Stimulated activated CD8-positive, alpha-beta memory T cell treated with anti-CD3 and anti-CD28 coated beads, Interleukin-7, amount 100 ng/mL, for 48 hours (primary cell): Measurements from ENCODE around the gene DIO1.
"Not testable (repeated sequence)": the region's sequence is repeated elsewhere in the genome, so short reads cannot be mapped to it uniquely, and the experiment has no call there.

Experiments used
- DNase-seq, 2 donors: peaks; one replicate each; pipeline ENCODE4 v3.0.0-alpha.2; 2020; ENCODE audit warnings: low read depth in 1 of 2; ENCODE audit errors: extremely low read depth in 1 of 2

DIO1 gene

GRCh38 chr1:53893999-53894636, at the start of gene DIO1:
DIO1 (plus strand) TSS chr1:53894187; CDS start chr1:53894211, 24 bp downstream.
- no peak for DNase-seq

GRCh38 chr1:53847980-53848379, 46.0 kb upstream of the DIO1 start:
- DNase-seq = no peak

GRCh38 chr1:53850082-53850673, 43.8 kb upstream of the DIO1 start:
- no peak for DNase-seq

- no peak for DNase-seq
Observed at GRCh38 chr1:53851571-53852285, 42.3 kb upstream of the DIO1 start.

- peak in 1 of 2 donors; percentile 19 for DNase-seq
Observed at GRCh38 chr1:53860967-53861411, 33.0 kb upstream of the DIO1 start.

- DNase-seq = no peak
Observed at GRCh38 chr1:53862507-53862906, 31.5 kb upstream of the DIO1 start.

- DNase-seq = no peak
Observed at GRCh38 chr1:53868565-53868964, 25.4 kb upstream of the DIO1 start.

- no peak for DNase-seq
Observed at GRCh38 chr1:53869454-53870117, 24.4 kb upstream of the DIO1 start.

GRCh38 chr1:53871221-53871620, 22.8 kb upstream of the DIO1 start:
- DNase-seq = no peak

GRCh38 chr1:53871773-53872484, 22.1 kb upstream of the DIO1 start:
- no peak for DNase-seq

GRCh38 chr1:53875150-53875549, 18.8 kb upstream of the DIO1 start:
- DNase-seq = not testable (repeated sequence)

- no peak for DNase-seq
Observed at GRCh38 chr1:53878492-53879105, 15.4 kb upstream of the DIO1 start.

GRCh38 chr1:53881853-53882252, 12.1 kb upstream of the DIO1 start:
- DNase-seq = not testable (repeated sequence)

GRCh38 chr1:53883600-53883999, 10.4 kb upstream of the DIO1 start:
- not testable (repeated sequence) for DNase-seq

- DNase-seq = no peak
Observed at GRCh38 chr1:53888681-53889080, 5.3 kb upstream of the DIO1 start.

- DNase-seq = peak; percentile 73 to 81
Observed at GRCh38 chr1:53889304-53890298, 4.4 kb upstream of the DIO1 start, which contains the start of gene YIPF1. YIPF1 (minus strand) TSS chr1:53889797; CDS start chr1:53888937, 860 bp downstream.

- no peak for DNase-seq
Observed at GRCh38 chr1:53890522-53890941, 3.5 kb upstream of the DIO1 start.

- no peak for DNase-seq
Observed at GRCh38 chr1:53891018-53891417, 3.0 kb upstream of the DIO1 start.

- no peak for DNase-seq
Observed at GRCh38 chr1:53891678-53892077, 2.3 kb upstream of the DIO1 start.
